Measurements from ENCODE around the gene PLCL2.

PLCL2 gene

GRCh38 chr3:17076940-17077605 is 192.3 kb downstream of the PLCL2 start:
- no peaks in the 10 kb centered on the region for H3K9me2 ChIP-seq (replicated peaks; ENCODE audit: insufficient read depth, low read length)
- TF ChIP-seq EZH2phosphoT487 (conservative IDR thresholded peaks at IDR 0.05; ENCODE audit: low read length) (no peak), CTCF (IDR thresholded peaks at IDR 0.05; ENCODE audit: insufficient read depth, low read length, poor library complexity, severe bottlenecking) (no peak)
- no peaks in the 10 kb centered on the region for H3K27me3 ChIP-seq (ENCODE audit: low read length)
- no peaks in the 10 kb centered on the region for H3K9me3 ChIP-seq (ENCODE audit: insufficient read depth, low read length)
- no peaks in the 10 kb centered on the region for H3K79me2 ChIP-seq (ENCODE audit: insufficient read depth, low read length)
- no peak overlapping the region for H3K9ac ChIP-seq (ENCODE audit: low read length)
- no peaks in the 10 kb centered on the region for H3F3A ChIP-seq (ENCODE audit: insufficient read depth)
- H4K20me1 ChIP-seq (ENCODE audit: low read depth, low read length) = no peaks in the 10 kb centered on the region
- H3K27ac ChIP-seq (ENCODE audit: low read depth, low read length) = no peak overlapping the region
- H3K36me3 ChIP-seq (ENCODE audit: low read length) = no peaks in the 10 kb centered on the region
- H3K4me3 ChIP-seq (ENCODE audit: insufficient read depth, low read length, poor library complexity, severe bottlenecking) = no peak overlapping the region
- no peak overlapping the region for H3K4me2 ChIP-seq (ENCODE audit: low read depth, low read length, poor library complexity, severe bottlenecking)
- no peak overlapping the region for H2AFZ ChIP-seq (ENCODE audit: low read depth, low read length, severe bottlenecking)

GRCh38 chr3:17077606-17078005 is 192.9 kb downstream of the PLCL2 start:
- no peaks in the 10 kb centered on the region for H4K20me1 ChIP-seq (ENCODE audit: low read depth, low read length)
- H3K9me3 ChIP-seq (ENCODE audit: insufficient read depth, low read length) = no peaks in the 10 kb centered on the region
- no peaks in the 10 kb centered on the region for H3K27me3 ChIP-seq (ENCODE audit: low read length)
- no peak overlapping the region for H3K4me2 ChIP-seq (ENCODE audit: low read depth, low read length, poor library complexity, severe bottlenecking)
- H3K36me3 ChIP-seq (ENCODE audit: low read length) = no peaks in the 10 kb centered on the region
- H3K9me2 ChIP-seq (replicated peaks; ENCODE audit: insufficient read depth, low read length) = no peaks in the 10 kb centered on the region
- no peak overlapping the region for H2AFZ ChIP-seq (ENCODE audit: low read depth, low read length, severe bottlenecking)
- no peak overlapping the region for H3K9ac ChIP-seq (ENCODE audit: low read length)
- no peaks in the 10 kb centered on the region for H3F3A ChIP-seq (ENCODE audit: insufficient read depth)
- no peaks in the 10 kb centered on the region for H3K79me2 ChIP-seq (ENCODE audit: insufficient read depth, low read length)
- H3K27ac ChIP-seq (ENCODE audit: low read depth, low read length) = no peak overlapping the region
- H3K4me3 ChIP-seq (ENCODE audit: insufficient read depth, low read length, poor library complexity, severe bottlenecking) = no peak overlapping the region
- TF ChIP-seq EZH2phosphoT487 (conservative IDR thresholded peaks at IDR 0.05; ENCODE audit: low read length) (no peak), CTCF (IDR thresholded peaks at IDR 0.05; ENCODE audit: insufficient read depth, low read length, poor library complexity, severe bottlenecking) (no peak)

GRCh38 chr3:17078926-17079465 is 194.2 kb downstream of the PLCL2 start:
- Histone ChIP-seq H3K4me3 (ENCODE audit: insufficient read depth, low read length, poor library complexity, severe bottlenecking) (no peak overlapping the region), H3K27me3 (ENCODE audit: low read length) (no peaks in the 10 kb centered on the region), H3K9me2 (replicated peaks; ENCODE audit: insufficient read depth, low read length) (no peaks in the 10 kb centered on the region), H3F3A (ENCODE audit: insufficient read depth) (no peaks in the 10 kb centered on the region), H4K20me1 (ENCODE audit: low read depth, low read length) (no peaks in the 10 kb centered on the region), H3K4me2 (ENCODE audit: low read depth, low read length, poor library complexity, severe bottlenecking) (no peak overlapping the region), H3K36me3 (ENCODE audit: low read length) (no peaks in the 10 kb centered on the region), H3K9me3 (ENCODE audit: insufficient read depth, low read length) (no peaks in the 10 kb centered on the region), H3K27ac (ENCODE audit: low read depth, low read length) (no peak overlapping the region), H3K9ac (ENCODE audit: low read length) (no peak overlapping the region), H3K79me2 (ENCODE audit: insufficient read depth, low read length) (no peaks in the 10 kb centered on the region), H2AFZ (ENCODE audit: low read depth, low read length, severe bottlenecking) (no peak overlapping the region)
- TF ChIP-seq EZH2phosphoT487 (conservative IDR thresholded peaks at IDR 0.05; ENCODE audit: low read length) (no peak), CTCF (IDR thresholded peaks at IDR 0.05; ENCODE audit: insufficient read depth, low read length, poor library complexity, severe bottlenecking) (no peak)

All from SU-DHL-6 (cell line).